ENCODE measurements around the gene E2F4. TPM values are rescaled to one million over a fixed set of nuclear protein-coding genes. Genes with fewer than 3 reads are reported as not detected.

The E2F4 gene
- total and polyA plus RNA-seq, 2 of the 13 experiments (the other 11 are each of a cell fraction or from before 2014, with no cell fraction given) = 84.8 to 91.2 TPM

DNA sequence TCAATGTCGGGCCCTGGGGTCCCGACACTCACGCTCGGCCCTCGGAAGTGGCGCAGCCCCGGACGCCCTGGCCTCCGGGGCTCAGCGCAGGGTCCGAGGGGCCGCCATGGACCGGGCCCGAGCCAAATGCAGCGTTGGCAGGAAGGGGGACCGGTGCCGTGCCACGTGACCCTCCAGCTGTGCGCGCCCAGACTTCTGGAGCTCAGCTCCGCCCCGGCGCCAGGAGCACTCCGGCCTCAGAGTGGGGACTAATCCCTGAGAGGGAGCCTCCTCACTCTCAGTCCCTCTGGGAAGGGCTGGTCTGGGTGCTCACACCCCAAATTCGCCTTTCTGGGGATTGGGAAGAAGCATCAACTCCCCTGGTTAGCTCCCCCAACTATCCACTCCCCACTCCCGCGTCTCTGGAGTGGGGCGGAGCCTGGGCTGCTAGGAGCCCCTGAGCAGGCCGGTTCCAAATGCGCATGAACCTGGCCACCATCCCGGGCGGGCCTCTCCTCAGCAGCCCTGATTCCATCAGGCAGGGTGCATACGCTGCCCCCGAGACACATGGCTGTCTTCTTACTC is 41.0 kb upstream of the E2F4 start, which contains the start of gene B3GNT9 (continued):
- peak; percentile 26; the same call in 1 of the 3 replicates for TF ChIP-seq MXI1 (IDR thresholded peaks at IDR 0.05; ENCODE audit: borderline replicate concordance, low read depth, low read length)
- TF ChIP-seq ZNF891 (CRISPR knock-in tag; IDR thresholded peaks at IDR 0.05) = no peak
- TF ChIP-seq, protein P1, sequence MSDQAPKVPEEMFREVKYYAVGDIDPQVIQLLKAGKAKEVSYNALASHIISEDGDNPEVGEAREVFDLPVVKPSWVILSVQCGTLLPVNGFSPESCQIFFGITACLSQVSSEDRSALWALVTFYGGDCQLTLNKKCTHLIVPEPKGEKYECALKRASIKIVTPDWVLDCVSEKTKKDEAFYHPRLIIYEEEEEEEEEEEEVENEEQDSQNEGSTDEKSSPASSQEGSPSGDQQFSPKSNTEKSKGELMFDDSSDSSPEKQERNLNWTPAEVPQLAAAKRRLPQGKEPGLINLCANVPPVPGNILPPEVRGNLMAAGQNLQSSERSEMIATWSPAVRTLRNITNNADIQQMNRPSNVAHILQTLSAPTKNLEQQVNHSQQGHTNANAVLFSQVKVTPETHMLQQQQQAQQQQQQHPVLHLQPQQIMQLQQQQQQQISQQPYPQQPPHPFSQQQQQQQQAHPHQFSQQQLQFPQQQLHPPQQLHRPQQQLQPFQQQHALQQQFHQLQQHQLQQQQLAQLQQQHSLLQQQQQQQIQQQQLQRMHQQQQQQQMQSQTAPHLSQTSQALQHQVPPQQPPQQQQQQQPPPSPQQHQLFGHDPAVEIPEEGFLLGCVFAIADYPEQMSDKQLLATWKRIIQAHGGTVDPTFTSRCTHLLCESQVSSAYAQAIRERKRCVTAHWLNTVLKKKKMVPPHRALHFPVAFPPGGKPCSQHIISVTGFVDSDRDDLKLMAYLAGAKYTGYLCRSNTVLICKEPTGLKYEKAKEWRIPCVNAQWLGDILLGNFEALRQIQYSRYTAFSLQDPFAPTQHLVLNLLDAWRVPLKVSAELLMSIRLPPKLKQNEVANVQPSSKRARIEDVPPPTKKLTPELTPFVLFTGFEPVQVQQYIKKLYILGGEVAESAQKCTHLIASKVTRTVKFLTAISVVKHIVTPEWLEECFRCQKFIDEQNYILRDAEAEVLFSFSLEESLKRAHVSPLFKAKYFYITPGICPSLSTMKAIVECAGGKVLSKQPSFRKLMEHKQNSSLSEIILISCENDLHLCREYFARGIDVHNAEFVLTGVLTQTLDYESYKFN (CRISPR knock-in tag; conservative IDR thresholded peaks at IDR 0.05) = peak; percentile 45
- no peak for TF ChIP-seq ZNF256 (CRISPR knock-in tag; conservative IDR thresholded peaks at IDR 0.05)
- TF ChIP-seq SAP130 (CRISPR knock-in tag; IDR thresholded peaks at IDR 0.05; ENCODE audit: low read depth) = peak; percentile 81
- TF ChIP-seq, protein P2, sequence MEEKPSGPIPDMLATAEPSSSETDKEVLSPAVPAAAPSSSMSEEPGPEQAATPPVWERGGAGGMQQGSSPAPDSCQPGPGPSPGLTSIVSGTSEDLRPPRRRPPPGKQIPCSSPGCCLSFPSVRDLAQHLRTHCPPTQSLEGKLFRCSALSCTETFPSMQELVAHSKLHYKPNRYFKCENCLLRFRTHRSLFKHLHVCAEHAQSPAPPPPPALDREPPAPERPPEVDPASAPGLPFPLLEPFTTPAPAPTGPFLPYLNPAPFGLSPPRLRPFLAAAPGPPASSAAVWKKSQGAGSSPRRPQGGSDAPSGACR (CRISPR knock-in tag; IDR thresholded peaks at IDR 0.05) = 0 out of 2 replicates have a peak, but pooled peaks have one; percentile 31
- TF ChIP-seq FOXJ3 (CRISPR knock-in tag; IDR thresholded peaks at IDR 0.05; ENCODE audit: borderline replicate concordance) = no peak
- peak; percentile 72 for TF ChIP-seq AGO2 (optimal IDR thresholded peaks at IDR 0.05; ENCODE audit: low read depth, low read length)
- no peak for TF ChIP-seq ZNF225 (CRISPR knock-in tag; IDR thresholded peaks at IDR 0.05)
- TF ChIP-seq, protein P3, sequence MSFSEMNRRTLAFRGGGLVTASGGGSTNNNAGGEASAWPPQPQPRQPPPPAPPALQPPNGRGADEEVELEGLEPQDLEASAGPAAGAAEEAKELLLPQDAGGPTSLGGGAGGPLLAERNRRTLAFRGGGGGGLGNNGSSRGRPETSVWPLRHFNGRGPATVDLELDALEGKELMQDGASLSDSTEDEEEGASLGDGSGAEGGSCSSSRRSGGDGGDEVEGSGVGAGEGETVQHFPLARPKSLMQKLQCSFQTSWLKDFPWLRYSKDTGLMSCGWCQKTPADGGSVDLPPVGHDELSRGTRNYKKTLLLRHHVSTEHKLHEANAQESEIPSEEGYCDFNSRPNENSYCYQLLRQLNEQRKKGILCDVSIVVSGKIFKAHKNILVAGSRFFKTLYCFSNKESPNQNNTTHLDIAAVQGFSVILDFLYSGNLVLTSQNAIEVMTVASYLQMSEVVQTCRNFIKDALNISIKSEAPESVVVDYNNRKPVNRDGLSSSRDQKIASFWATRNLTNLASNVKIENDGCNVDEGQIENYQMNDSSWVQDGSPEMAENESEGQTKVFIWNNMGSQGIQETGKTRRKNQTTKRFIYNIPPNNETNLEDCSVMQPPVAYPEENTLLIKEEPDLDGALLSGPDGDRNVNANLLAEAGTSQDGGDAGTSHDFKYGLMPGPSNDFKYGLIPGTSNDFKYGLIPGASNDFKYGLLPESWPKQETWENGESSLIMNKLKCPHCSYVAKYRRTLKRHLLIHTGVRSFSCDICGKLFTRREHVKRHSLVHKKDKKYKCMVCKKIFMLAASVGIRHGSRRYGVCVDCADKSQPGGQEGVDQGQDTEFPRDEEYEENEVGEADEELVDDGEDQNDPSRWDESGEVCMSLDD (CRISPR knock-in tag; IDR thresholded peaks at IDR 0.05; ENCODE audit: borderline replicate concordance) = peak; percentile 78; the same call in 1 of the 2 replicates
- TF ChIP-seq CHD2 (IDR thresholded peaks at IDR 0.05; ENCODE audit: low read depth, low read length) = no peak
- TF ChIP-seq ZNF331 (CRISPR knock-in tag; IDR thresholded peaks at IDR 0.05) = peak; percentile 5; the same call in 1 of the 2 replicates
- peak; percentile 7; the same call in 1 of the 2 replicates for TF ChIP-seq EED (CRISPR knock-in tag; IDR thresholded peaks at IDR 0.05)
- TF ChIP-seq, protein P4, sequence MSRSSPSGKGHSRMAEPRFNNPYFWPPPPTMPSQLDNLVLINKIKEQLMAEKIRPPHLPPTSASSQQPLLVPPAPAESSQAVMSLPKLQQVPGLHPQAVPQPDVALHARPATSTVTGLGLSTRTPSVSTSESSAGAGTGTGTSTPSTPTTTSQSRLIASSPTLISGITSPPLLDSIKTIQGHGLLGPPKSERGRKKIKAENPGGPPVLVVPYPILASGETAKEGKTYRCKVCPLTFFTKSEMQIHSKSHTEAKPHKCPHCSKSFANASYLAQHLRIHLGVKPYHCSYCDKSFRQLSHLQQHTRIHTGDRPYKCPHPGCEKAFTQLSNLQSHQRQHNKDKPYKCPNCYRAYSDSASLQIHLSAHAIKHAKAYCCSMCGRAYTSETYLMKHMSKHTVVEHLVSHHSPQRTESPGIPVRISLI (CRISPR knock-in tag; IDR thresholded peaks at IDR 0.05; ENCODE audit: borderline replicate concordance) = peak; percentile 43; the same call in 1 of the 2 replicates
- TF ChIP-seq CAMTA2 (CRISPR knock-in tag; IDR thresholded peaks at IDR 0.05; ENCODE audit: borderline replicate concordance) = peak; percentile 56; the same call in 1 of the 2 replicates
- TF ChIP-seq FOSL2 (CRISPR knock-in tag; IDR thresholded peaks at IDR 0.05) = no peak
- TF ChIP-seq ZNF788 (CRISPR knock-in tag; IDR thresholded peaks at IDR 0.05; ENCODE audit: borderline replicate concordance) = 0 out of 2 replicates have a peak, but pooled peaks have one; percentile 27
- TF ChIP-seq, protein P5, sequence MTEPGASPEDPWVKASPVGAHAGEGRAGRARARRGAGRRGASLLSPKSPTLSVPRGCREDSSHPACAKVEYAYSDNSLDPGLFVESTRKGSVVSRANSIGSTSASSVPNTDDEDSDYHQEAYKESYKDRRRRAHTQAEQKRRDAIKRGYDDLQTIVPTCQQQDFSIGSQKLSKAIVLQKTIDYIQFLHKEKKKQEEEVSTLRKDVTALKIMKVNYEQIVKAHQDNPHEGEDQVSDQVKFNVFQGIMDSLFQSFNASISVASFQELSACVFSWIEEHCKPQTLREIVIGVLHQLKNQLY (CRISPR knock-in tag; IDR thresholded peaks at IDR 0.05) = no peak
- no peak for TF ChIP-seq PAX8 (CRISPR knock-in tag; IDR thresholded peaks at IDR 0.05; ENCODE audit: borderline replicate concordance)
- peak; percentile 75; the same call in 1 of the 2 replicates for TF ChIP-seq TARDBP (CRISPR knock-in tag; IDR thresholded peaks at IDR 0.05)
- no peak for TF ChIP-seq SNRNP70 (IDR thresholded peaks at IDR 0.05; ENCODE audit: low read depth, low read length)
- peak; percentile 70; the same call in 1 of the 2 replicates for TF ChIP-seq ZNF501 (CRISPR knock-in tag; IDR thresholded peaks at IDR 0.05)
